ENCODE results near the gene SELENOK. TPM values are rescaled to one million over a fixed set of nuclear protein-coding genes. Genes with fewer than 3 reads are reported as not detected.

The SELENOK gene
- total RNA-seq, 1 donor from 2014 or later = 25.0 TPM

DNA sequence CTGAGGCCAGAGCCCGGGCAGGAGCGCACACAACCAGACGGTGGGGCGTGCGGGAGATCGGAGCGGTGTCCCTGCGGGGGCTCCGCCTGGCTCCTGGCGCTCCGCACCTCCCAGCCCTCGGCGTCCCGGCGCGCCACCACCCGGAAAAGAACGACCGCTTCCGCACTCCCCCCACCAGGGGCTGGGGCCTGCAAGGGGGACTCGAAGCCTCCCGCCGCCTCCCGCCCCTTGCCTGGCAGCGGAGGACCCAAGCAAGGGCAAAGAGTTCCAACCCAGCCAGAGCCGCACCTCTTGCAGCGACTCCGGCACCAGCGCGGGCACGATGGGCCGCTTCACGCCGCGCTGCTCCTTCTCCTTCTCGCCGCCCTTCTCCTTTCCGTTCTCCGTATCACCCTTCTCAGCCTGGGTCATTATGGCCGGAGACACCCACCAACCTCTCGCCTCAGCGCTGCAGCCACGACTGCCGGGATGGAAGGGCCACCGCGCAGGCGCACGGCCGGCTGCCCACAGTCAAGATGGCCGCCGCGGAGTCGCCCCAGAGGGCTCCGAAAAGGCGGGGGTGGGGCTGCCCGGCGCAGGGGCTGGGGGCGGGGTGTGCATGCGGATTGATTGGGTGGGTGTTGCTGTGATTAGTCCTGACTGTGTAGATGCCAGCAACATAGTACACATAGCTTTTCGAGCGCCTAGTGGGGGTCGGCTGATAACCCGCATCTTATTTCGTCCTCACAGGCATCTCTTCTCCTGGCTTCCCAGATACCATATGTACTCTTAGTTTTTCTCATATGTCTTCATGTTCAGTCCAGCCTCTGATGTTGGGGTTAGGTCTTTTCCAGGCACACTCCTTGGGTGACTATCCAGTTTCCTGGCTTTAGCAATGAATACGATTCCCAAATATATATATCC lies 9.7 kb downstream of the SELENOK start, which contains the start of gene ACTR8:
TSS of gene ACTR8 (minus strand) at position 462 of the 903 bp plus-strand sequence. CDS start at position 411, 51 bp downstream.
- DNase-seq = peak; percentile 92

DNA sequence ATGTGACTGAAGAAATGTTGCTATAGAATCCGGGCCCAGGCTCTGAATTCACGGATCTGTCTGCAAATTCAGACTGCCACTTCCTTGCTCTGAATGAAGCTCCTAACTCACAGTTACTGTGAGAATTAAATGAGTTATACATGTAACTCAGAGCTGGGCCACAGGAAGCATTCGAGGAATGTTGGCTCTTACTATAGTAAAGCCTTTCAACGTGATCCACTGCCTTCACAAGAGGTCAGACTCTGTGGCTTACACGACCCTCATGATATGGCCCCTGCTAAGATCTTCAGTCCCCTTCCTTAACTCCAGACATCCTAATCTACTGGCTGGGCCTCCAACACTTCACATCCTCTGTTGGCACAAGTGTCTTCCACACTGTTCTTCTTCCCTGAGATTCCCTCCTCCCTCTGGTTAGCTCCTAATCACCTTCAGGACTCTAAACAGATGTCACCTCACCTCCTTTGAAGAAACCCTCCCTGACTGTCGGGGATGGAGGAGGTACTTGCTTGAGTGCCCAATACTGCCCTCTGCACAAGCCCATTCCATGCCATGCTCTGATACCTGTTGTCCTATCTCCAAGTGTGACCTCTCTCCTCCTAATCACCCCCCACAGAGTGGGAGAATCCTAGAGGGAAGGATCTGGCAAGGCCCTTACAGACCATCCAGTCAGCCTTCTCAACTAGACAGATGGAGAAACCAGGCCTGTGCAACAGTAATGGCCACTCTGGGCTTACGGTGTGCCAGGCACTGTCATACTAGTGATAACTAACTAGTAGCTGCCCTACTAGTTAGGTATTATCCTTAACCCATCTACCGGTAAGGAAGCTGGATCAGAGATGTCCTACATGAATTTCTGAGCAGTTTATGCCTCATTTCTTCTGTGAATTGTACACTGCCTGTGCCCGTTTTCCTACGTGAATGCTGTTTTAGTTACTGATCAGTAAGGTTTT lies 11.0 kb downstream of the SELENOK start:
- peak; percentile 20 for DNase-seq

DNA sequence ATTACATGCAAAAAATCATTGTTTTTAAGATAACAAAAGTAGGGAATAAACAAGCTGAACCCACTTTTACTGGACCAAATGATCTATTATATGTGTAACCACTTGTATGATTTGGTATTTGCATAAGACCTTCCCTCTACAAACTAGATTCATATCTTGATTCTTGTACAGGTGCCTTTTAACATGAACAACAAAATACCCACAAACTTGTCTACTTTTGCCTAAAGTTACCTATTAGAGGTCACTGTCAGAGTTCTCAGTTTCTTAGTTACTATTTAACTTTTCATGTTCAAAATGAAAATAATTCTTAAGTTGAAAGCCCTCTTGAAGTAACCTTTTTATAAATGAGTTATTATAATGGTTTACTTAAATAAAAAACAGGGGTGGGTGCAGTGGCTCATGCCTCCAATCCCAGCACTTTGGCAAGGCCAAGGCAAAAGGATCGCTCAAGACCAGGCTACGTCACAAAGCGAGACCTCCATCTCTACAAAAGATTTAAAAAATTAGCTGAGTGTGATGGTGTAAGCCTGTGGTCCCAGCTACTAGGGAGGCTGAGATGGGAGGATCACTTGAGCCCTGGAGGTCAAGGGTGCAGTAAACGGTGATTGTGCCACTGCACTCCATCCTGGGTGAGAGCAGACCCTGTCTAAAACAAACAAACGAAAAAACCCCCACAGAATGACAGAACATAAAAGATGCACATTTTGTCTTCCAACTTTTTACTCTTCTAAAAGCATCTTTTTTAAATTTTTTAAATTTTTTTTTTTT lies 25.7 kb downstream of the SELENOK start:
- DNase-seq = no peak

DNA sequence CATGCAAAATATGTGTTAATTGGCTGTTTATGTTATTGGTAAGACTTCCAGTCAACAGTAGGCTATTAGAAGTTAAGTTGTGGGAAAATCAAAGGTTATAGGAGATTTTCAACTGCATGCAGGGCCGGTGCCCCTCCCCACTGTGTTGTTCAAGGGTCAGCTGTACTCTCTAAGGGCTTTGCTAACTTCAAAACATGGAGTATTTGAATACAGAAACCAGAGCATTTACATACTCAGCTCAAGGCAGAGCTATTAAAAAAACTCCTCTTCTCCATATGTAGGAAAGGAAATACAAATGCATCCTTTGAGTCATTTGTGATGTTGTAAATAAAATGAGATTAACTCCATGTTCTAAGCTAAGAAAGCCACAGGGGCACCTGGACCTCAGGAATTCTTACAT lies 28.5 kb downstream of the SELENOK start:
- no peak for DNase-seq

DNA sequence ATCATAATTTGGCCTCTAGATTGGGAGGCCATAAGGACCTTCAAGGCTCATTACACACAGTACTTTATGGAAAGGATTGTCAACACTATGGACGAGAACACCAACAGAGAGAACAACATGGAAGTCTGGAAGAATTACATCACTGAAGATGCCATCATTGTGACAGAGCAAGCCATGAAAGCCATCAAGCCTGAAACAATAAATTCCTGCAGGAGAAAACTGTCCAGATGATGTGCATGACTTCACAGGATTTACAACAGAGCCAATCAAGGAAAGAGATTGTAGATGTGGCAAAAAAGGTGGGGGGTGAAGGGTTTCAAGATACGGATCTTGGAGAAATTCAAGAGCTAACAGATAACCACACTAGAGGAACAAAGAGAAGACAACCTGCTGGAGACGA lies 29.4 kb downstream of the SELENOK start:
- DNase-seq = no peak

DNA sequence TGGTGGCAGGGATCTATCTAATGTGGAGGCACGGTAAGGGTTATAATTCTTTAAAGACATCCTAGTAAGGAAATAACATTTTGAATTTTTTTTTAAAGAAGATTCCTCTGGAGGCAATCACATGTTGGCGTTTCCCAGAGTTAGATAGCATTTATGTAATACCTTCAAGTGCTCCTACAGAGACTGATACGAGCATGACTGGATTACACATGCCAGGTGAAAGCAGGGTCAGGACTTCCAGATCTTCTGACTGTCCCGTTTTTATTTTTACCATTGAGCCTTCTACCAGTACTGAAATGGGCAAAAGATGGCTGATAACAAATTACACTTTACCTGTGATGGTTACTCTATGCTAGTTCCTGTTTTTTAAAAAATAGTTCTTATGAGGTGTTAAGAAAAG lies 31.5 kb downstream of the SELENOK start:
- DNase-seq = no peak

DNA sequence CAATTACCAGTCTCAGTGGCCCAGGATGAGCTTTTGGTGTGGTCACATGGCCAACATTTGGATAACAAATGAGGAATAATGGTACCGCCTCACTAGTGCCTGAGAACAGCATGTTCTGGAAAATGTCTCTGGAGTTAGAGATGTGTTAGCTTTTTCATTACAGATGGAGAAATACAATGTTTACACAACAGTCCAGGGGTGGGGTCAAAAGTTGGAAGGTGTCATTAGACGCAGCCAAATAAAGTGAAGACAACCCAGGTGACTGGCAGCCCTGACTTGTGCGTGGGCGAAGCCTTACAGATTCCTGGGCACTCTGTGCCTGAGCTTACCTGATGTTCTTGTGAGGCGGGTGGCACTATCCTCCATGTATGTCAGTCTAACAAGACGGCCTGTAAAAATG lies 32.5 kb downstream of the SELENOK start:
- no peak for DNase-seq

DNA sequence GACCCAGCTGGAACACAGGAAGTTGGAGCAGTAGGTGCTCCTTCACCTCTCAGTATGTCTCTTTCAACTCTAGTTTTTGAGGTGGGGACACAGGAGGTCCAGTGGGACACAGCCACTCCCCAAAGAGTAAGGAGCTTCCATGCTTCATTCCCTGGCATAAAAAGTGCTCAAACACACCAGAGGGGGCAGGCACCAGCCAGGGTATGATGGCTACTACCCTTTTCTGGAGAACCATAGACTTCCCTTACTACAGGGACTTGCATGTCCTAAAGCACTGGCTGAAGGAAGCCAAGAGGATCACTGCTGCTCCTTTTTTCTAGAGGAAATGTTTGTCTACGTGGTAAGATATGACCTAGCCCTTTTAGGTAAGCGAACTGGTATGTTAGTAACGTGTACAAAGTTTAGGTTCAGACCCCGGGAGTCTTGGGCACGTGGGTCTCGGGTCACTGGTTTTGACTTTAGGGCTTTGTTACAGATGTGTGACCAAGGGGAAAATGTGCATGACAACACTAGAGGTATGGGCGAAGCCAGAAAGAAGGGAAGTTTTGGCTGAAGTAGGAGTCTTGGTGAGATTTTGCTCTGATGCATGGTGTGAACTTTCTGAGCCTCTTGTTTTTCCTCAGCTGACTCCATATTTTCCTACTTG lies 33.4 kb downstream of the SELENOK start:
- no peak for DNase-seq

DNA sequence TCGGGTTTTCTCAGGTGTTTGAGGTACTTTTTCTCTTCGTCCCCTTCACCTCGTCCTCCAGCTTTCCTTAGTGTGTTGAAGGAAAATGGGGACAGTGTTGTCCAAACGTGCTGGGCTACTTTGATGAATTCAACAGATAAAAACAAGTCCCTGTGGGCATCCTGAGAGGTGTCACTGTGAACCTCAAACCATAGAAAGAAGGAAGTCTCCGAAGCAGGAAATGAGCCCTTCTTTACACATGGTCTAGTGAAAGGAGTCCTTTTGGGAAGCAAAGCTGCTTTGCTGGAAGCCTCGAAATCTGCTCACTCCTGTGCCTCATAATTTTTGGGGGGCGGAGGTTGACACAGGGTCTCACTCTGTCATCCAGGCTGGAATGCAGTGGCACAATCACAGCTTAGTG lies 34.7 kb downstream of the SELENOK start:
- no peak for DNase-seq

DNA sequence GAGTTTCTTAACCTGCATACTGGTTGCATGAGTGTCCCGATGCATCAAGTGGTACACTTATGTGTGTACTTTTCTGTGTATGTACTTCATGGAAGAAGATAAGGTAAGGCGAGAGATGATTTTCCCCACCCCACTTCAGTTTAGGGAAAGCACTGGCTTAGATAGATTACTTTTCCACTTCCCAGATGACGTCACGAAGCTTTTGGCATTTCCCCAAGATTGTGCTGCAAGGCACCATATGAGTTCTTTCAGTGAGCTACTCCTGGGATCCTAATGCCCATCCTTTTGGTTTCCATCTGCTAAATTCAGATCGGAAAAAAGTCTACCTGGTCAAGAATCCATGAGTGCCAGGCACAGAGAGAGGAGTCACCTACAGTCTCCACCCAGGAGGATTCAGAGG lies 40.8 kb downstream of the SELENOK start:
- peak; percentile 32 for DNase-seq

DNA sequence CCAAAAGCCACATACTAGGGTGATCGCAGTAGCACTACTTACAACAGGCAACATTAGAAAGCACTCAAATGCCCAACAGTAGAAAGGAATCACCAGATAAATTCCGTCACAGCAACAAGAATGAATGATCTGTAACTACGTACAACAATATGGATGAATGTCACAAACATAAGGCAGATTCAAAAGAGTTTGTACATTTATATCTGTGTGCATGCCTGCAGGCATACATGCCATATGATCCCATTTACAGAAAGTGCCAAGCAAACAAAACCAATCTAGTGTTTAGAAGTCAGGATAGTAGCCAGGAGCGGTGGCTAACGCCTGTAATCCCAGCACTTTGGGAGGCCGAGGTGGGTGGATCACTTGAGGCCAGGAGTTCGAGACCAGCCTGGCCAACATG lies 41.7 kb downstream of the SELENOK start:
- no peak for DNase-seq

DNA sequence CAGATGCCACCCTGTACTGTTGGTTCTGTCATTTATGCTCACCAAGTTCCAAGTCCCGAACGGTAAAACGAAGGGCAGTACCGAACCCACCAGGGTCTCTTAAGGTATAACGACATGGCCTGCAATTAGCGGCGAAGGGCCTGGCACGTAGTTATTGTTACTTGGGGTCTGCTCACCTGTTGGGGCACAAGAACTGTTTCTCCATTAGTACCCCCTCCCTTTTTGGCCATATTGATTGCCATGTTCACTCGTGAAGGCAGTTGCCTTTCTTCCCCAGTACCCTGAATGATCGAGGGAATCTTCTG lies 44.9 kb downstream of the SELENOK start:
- no peak for DNase-seq

DNA sequence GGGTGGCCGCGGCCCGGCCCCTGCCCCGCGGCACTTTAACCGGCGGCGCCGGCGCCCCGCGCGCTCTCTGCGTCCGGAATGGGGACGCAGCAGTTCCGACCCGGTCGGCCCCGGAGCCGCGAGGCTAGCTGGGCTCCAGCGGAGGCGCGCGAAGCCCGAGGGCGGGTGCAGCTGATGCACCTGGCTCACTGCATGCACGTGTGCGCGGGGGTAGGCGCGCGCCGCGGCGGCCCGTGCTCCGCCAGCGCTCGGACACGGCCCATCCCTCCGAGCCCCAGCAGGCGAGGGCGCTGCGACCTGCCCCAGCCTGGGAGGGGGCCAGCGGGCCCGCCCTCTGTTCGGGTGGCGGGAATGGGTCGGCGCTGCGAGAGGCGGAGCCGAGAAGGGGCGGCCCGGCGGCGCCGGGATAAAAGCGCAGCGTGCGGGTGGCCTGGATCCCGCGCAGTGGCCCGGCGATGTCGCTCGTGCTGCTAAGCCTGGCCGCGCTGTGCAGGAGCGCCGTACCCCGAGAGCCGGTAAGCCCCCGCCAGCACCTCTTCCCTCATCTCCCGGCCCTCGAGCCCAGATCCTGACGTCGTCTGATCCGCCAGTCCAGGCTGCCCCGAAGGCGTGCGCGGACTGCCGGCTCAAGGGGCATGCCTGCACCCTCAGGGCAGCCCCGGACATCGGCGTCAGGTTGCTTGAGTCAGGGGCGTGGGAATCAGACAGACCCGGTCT lies 45.4 kb downstream of the SELENOK start, which contains the start of the genes CHDH and IL17RB:
TSS of gene CHDH (minus strand) at position 286 of the 717 bp plus-strand sequence. CDS start 22,411 bp downstream, outside the sequence.
TSS of gene IL17RB (plus strand) at position 435 of the 717 bp plus-strand sequence. CDS start at position 456, 21 bp downstream.
- DNase-seq = peak; percentile 19

DNA sequence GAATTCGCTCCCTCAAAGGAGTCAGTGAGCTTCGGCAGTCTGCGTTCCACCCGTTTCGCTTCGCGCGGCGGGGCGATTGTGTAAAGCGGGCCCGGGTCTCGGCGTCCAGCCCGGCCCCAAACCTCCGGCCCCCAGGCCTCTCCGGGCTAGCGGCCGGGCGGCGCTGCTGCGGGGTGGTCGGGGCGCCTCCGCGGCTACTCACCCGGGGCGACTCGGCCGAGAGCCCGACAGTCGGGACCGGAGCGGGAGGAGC lies 45.9 kb downstream of the SELENOK start:
- no peak for DNase-seq

DNA sequence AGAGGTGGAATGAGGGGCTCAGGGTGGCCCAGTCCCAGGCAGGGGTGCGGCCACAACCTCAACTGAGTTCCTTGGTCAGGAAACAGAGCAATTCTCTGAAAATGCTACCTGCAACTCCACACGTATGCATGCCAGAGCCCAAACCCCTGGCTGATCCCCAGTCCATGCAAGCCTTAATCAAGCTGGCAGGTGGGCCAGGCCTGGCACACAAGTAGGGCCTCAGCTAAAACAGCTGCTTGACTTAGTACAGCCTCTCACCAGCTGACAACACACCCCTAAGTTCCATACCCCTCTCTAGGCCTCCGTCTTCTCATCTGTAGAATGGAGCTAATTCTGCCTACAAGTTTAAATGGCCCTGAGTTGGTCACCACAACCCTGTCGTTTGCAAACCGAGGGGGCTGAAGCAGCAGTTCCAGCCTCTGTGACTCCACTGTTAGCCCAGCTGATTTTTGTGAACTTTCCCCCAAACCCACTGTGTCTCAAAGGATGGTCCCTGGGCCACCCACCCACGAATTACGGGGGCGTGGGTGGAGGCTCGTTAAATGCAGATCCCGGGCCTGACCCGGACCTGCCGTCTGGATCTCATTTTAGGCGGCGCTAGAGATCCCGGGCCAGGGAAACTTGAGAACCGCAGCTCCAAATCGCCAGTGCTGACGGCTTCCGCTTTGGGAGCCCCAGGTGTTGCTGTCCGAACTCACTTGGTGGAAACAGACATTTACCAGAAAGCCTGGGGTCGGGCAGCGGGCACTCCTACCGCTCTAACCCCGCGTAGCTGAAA lies 46.4 kb downstream of the SELENOK start:
- peak; percentile 34 for DNase-seq

DNA sequence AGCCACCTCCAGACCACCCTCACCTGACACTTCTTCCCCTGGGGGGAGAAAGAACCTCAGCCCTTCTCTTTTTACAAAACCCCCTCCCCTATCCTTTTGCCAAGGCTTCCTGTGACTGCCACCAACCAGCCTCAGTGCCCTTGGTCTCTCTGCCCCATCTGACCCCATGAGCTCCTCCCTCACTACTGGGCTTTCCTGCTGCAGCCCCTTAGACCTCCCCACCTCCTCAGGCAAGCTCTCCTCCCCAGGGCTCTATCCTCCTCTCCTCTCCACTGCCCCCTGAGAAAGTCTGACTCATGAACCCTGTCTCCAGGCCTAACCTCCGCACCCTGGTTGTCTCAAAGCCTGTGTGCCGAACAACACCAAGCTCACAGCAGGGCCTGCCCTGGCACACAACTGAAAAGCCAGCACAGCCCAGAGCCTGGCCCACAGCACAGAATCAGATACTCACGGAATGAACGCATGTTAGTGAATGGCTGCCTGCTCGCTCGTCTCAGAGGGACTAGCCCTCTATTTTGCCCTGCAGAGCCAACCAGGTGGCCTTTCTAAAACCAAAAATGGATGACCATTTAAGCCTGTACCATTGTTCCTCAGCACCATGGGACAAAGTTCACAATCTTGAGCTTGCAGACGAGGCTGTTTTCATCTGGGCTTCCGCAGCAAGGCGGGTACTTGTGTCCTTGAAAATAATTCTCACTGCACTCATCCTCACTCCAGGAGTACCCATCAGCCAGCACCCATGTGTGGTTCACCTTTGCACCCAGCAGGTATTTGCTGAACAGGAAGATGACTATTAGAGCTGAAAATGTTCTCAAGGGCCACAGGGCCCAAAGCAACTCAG lies 47.2 kb downstream of the SELENOK start:
- no peak for DNase-seq

DNA sequence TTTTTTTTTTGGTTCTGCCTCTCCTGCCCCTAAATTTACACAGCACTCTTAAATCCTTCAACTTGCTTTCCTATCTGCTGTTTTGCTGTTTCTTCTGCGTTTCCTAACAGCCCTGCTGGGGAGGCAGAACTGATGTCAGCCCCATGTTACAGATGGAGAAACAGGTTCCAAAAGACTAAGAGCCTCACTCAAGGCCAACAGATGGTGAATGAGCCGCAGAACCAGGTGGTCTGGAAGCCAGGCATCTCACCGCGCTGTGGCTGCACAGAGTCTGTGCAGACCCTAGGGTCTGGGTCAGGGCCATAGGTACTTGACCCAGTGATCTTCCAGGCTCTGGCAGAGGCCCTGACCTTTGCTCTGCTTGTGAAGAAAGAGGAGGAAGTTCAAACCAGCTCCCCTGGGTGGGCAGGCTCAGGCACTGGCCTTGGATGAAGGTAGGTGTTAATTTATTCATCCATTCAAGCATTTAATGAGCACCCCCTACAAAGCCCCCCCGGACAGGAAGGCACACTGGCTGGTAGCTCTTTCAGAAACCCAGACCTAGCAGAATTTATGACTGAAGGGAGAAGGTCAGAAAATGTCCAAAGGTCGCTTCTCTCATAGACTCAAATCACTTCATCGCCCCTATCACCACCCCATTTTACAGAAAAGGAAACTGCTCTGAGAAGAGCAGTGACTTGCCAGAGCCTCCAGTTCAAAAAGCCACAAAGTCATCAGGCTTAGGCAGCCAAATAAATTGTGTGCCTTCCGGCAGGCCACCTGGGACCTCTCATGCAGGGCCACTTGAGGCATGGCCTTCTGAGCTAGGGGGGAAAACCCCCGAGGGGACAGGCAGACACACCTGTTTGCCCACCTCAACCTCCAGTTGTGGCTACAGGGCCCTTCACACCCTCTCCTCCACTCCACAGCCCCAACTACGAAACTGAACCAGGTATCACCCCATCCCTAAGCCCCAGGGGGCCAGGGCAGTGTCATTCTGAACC lies 48.2 kb downstream of the SELENOK start:
- no peak for DNase-seq

DNA sequence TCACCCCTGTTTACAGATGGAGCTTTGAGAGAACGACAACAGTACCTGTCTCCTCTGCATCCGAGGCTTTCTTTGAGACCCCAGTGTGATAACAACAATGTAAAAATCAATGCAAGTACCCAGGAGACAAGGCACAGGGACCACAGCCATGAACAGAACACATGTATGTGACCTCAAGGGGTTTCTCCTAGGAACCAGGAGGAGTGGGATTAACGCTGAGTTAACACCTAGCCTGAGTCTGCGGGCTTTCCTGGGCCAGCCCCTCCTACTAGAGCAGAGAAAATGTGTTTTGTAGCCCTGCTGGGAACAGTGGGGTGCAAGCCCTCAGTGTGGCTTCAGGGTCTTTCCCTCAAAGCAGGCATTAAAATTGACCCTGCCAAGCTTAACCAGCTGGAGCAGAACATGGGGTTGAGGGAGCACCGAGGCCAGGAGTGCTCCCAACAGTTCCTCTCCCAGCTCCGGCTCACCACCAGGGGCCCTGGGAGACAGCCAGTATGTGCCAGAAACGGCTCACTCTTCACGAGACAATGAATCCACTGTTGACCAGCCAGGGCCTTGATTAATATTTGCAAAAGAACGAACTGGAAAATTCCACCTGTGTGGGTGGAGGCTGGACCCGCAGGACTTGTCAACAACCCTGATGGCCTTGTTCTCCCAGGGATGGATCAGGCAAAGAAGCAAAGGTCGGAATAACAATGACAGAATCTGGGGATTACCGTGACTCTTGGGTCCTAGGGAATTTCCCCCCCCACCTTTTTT lies 49.0 kb downstream of the SELENOK start:
- peak; percentile 10 for DNase-seq

Data from dermis blood vessel endothelial cell (primary cell).